HEK293 (cell line): Measurements from ENCODE around the gene CLEC16A.

Source experiments
- ZBTB8A ChIP-seq: fragments of 450-650 bp; formaldehyde crosslinking; IDR thresholded peaks from 2 replicates; pipeline ENCODE4 v1.5.1; 2016; ENCODE audit warnings: missing biosample characterization, missing genetic modification characterization
- ZNF24 ChIP-seq: fragments of 450-650 bp; formaldehyde crosslinking; IDR thresholded peaks from 2 replicates; pipeline ENCODE4 v1.5.1; 2016; ENCODE audit warnings: missing biosample characterization, missing genetic modification characterization
- TF ChIP-seq, protein P1 (sequence below): sonication (generic); formaldehyde crosslinking; IDR thresholded peaks from 2 replicates; pipeline ENCODE4 v1.8.1; 2022; ENCODE audit warnings: mild to moderate bottlenecking, moderate library complexity, missing genetic modification reagents

- TF ChIP-seq ZBTB8A (tag by site-specific recombination) (no peak), ZNF24 (tag by site-specific recombination) (no peak)
- TF ChIP-seq, protein P1, sequence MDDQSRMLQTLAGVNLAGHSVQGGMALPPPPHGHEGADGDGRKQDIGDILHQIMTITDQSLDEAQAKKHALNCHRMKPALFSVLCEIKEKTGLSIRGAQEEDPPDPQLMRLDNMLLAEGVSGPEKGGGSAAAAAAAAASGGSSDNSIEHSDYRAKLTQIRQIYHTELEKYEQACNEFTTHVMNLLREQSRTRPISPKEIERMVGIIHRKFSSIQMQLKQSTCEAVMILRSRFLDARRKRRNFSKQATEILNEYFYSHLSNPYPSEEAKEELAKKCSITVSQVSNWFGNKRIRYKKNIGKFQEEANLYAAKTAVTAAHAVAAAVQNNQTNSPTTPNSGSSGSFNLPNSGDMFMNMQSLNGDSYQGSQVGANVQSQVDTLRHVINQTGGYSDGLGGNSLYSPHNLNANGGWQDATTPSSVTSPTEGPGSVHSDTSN (CRISPR knock-in tag), result no peak
Measured at GRCh38 chr16:11167581-11167980, 223.2 kb downstream of the CLEC16A start.
